K562 (cell line): ENCODE results near the gene MED15. TPM values are rescaled to one million over a fixed set of nuclear protein-coding genes. Genes with fewer than 3 reads are reported as not detected.
A peak's percentile ranks its signal among the peaks of the same experiment; 100 is the strongest.

Experiments used
- COPS2 ChIP-seq: fragments of 450-650 bp; conservative IDR thresholded peaks from 2 replicates; pipeline ENCODE4 v1.6.1; 2016; ENCODE audit warnings: mild to moderate bottlenecking, moderate library complexity
- CTBP1 ChIP-seq: fragments of 450-650 bp; IDR thresholded peaks from 2 replicates; pipeline ENCODE4 v1.6.1; 2016; ENCODE audit warnings: borderline replicate concordance
- E2F8 ChIP-seq: fragments of 450-650 bp; IDR thresholded peaks from 2 replicates; pipeline ENCODE4 v1.7.1; 2018; ENCODE audit warnings: mild to moderate bottlenecking, low read depth; ENCODE audit not compliant: partially characterized antibody
- ELF4 ChIP-seq: fragments of 450-650 bp; formaldehyde crosslinking; IDR thresholded peaks from 2 replicates; pipeline ENCODE4 v1.4.0; 2022; ENCODE audit warnings: missing genetic modification characterization
- FOXK2 ChIP-seq, 2 experiments: fragments of 450-650 bp; IDR thresholded peaks in 1 of 2; conservative IDR thresholded peaks in 1 of 2; 2 replicates each; pipeline ENCODE4 v1.6.1; 2016; ENCODE audit warnings: low read depth in 2 of 2, mild to moderate bottlenecking in 1 of 2
- FOXP1 ChIP-seq: sonication (generic); formaldehyde crosslinking; IDR thresholded peaks from 2 replicates; pipeline ENCODE4 v1.8.0; 2022; ENCODE audit warnings: mild to moderate bottlenecking, missing genetic modification reagents
- HDAC8 ChIP-seq: fragments of 450-650 bp; IDR thresholded peaks from 2 replicates; pipeline ENCODE4 v1.6.1; 2016; ENCODE audit warnings: mild to moderate bottlenecking, missing genetic modification characterization, moderate library complexity, missing compliant biosample characterization
- HNRNPLL ChIP-seq: fragments of 200-400 bp; formaldehyde crosslinking; IDR thresholded peaks from 2 replicates; pipeline ENCODE4 v1.6.1; 2017; ENCODE audit warnings: low read length, low read depth, mild to moderate bottlenecking; ENCODE audit not compliant: poor library complexity, severe bottlenecking
- IRF9 ChIP-seq: fragments of 450-650 bp; IDR thresholded peaks from 2 replicates; pipeline ENCODE4 v1.6.1; 2016; ENCODE audit warnings: missing biosample characterization, missing genetic modification characterization
- PCBP2 ChIP-seq: fragments of 200-400 bp; formaldehyde crosslinking; IDR thresholded peaks from 2 replicates; pipeline ENCODE4 v1.6.1; 2018; ENCODE audit warnings: low read length, low read depth, mild to moderate bottlenecking, moderate library complexity; ENCODE audit not compliant: poor library complexity, severe bottlenecking
- SFPQ ChIP-seq: fragments of 200-400 bp; formaldehyde crosslinking; IDR thresholded peaks from 2 replicates; pipeline ENCODE4 v1.6.1; 2017; ENCODE audit warnings: mild to moderate bottlenecking, low read depth, low read length, moderate library complexity
- SMAD2 ChIP-seq: fragments of 150-350 bp; IDR thresholded peaks from 2 replicates; pipeline ENCODE4 v1.6.1; 2014; ENCODE audit warnings: low read depth, mild to moderate bottlenecking, low read length
- SPI1 ChIP-seq: IDR thresholded peaks from 2 replicates; pipeline ENCODE4 v1.6.1; 2011; ENCODE audit warnings: low read depth, low read length, control low read depth, borderline replicate concordance
- SRSF7 ChIP-seq: fragments of 200-400 bp; formaldehyde crosslinking; optimal IDR thresholded peaks from 2 replicates; pipeline ENCODE3; 2017; ENCODE audit warnings: mild to moderate bottlenecking, low read depth, low read length
- ZKSCAN1 ChIP-seq: fragments of 150-350 bp; IDR thresholded peaks from 2 replicates; pipeline ENCODE4 v1.6.1; 2016; ENCODE audit warnings: low read depth, low read length
- ZNF175 ChIP-seq: fragments of 200-800 bp; sonication (Bioruptor generic); IDR thresholded peaks from 2 replicates; pipeline ENCODE4 v1.6.1; 2016; ENCODE audit warnings: low read depth, mild to moderate bottlenecking, missing genetic modification characterization, missing compliant biosample characterization
- ZNF184 ChIP-seq: sonication (generic); formaldehyde crosslinking; IDR thresholded peaks from 2 replicates; pipeline ENCODE4 v1.5.0; 2020; ENCODE audit warnings: missing genetic modification reagents
- ZNF311 ChIP-seq: fragments of 250-450 bp; sonication (Bioruptor Pico); IDR thresholded peaks from 2 replicates; pipeline ENCODE4 v1.4.0; 2020; ENCODE audit warnings: mild to moderate bottlenecking, moderate library complexity
- ZNF655 ChIP-seq: fragments of 250-450 bp; sonication (Bioruptor Pico); IDR thresholded peaks from 2 replicates; pipeline ENCODE4 v1.5.0; 2021
- ZNF766 ChIP-seq: fragments of 200-800 bp; sonication (Bioruptor generic); conservative IDR thresholded peaks from 2 replicates; pipeline ENCODE4 v1.6.1; 2016; ENCODE audit warnings: missing genetic modification characterization, missing compliant biosample characterization
- ZNF778 ChIP-seq: fragments of 450-650 bp; formaldehyde crosslinking; IDR thresholded peaks from 2 replicates; pipeline ENCODE4 v1.4.0; 2020; ENCODE audit warnings: mild to moderate bottlenecking, moderate library complexity
- polyA plus RNA-seq, 8 experiments: library from polyadenylated mRNA; depleted of rRNA in 4 of 8; stranded (reverse) in 5 of 8; unstranded in 3 of 8; fragments of >200 nt; fragmentation: Nextera tagmentation in 2 of 8; fragmentation: Illumina TruSeq in 1 of 8; extraction: Ambion mirVana in 2 of 8; extraction: Trizol in 1 of 8; gene quantifications; 2 replicates each; pipeline versions ENCODE4 v1.2.1 to v1.2.3, GENCODE V29; 2011 to 2014; ENCODE audit warnings: inconsistent platforms in 1 of 8, missing spikeins in 1 of 8
- total RNA-seq, 7 experiments: library from RNA; depleted of rRNA in 6 of 7; stranded (reverse); fragments of >200 nt in 6 of 7; fragmentation: Illumina TruSeq in 2 of 7; extraction: Trizol in 2 of 7; gene quantifications; 2 replicates each; pipeline versions ENCODE4 v1.2.1 to v1.2.3, GENCODE V29; 2011 to 2021; ENCODE audit warnings: low replicate concordance in 1 of 7

MED15 gene
- total and polyA plus RNA-seq, 9 of the 15 experiments (the other 6 are each of a cell fraction or from before 2014, with no cell fraction given), result 4.0 to 271 (median 60.1) TPM

GRCh38 chr22:20495861-20496681, 11.3 kb upstream of the MED15 start (continued):
- TF ChIP-seq SRSF7 (no peak), COPS2 (no peak), PCBP2 (no peak), ZNF311 (CRISPR knock-in tag) (no peak; the same call in 1 of the 2 replicates), ZNF175 (CRISPR knock-in tag) (no peak), HDAC8 (tag) (peak; percentile 73), FOXK2 (conservative IDR thresholded peaks at IDR 0.05 in 1 of 2, IDR thresholded peaks at IDR 0.05 in 1 of 2; ENCODE audit: low read depth in 2 of 2) (no peak), ZKSCAN1 (peak; percentile 83), CTBP1 (no peak), HNRNPLL (peak; percentile 76), SMAD2 (peak; percentile 63), ZNF655 (CRISPR knock-in tag) (no peak), SPI1 (peak; percentile 94), IRF9 (tag) (no peak), FOXP1 (CRISPR knock-in tag) (no peak), SFPQ (no peak), ZNF766 (CRISPR knock-in tag) (no peak), ZNF778 (0 out of 2 replicates have a peak, but pooled peaks have one; percentile 77), ZNF184 (CRISPR knock-in tag) (no peak), E2F8 (no peak), ELF4 (CRISPR knock-in tag) (peak; percentile 100)
